HG03575 (cell line): ENCODE measurements around the gene CSPG4.
"Not testable (repeated sequence)": the region's sequence is repeated elsewhere in the genome, so short reads cannot be mapped to it uniquely, and the experiment has no call there.

Source experiments
- ATAC-seq: cut with Tn5 transposase; IDR thresholded peaks from one replicate; pipeline ENCODE4 v1.9.1; 2021; ENCODE audit not compliant: unreplicated experiment, insufficient number of reproducible peaks, low FRiP score; ENCODE audit errors: extremely low read depth

CSPG4 gene

DNA sequence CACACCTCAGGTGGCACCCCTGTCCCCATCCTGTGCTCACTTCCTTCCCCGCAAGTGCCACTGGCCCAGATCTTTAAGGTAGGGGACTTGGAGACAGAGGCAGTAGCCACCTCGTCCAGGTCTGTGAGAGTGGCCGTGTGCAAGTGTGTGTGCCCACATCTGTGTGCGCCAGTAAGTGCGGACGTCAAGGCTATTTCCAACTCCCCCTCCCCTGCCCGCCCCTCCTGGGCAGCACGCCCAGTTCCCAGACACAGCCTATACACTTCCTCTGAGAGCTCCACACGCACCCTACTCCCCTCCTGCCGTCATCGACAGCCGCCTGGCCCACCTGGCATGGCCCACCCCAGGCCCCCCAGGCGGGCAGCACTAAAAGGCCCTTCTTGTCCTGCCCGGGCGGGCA lies 3.2 kb downstream of the CSPG4 start:
- ATAC-seq: not testable (repeated sequence)

DNA sequence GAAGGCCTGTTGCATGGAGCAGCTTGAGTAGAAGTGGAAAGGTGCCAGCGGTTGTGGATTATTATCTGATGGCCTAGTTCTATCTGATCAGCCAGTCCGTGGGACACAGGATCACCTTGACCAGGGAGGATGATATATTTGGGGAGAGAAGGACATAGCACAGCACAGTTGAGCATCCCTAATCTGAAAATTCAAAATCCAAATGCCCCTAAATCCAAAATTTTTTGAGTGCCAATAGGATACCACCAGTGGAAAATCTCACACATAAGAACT lies 6.0 kb downstream of the CSPG4 start:
- no peak for ATAC-seq

DNA sequence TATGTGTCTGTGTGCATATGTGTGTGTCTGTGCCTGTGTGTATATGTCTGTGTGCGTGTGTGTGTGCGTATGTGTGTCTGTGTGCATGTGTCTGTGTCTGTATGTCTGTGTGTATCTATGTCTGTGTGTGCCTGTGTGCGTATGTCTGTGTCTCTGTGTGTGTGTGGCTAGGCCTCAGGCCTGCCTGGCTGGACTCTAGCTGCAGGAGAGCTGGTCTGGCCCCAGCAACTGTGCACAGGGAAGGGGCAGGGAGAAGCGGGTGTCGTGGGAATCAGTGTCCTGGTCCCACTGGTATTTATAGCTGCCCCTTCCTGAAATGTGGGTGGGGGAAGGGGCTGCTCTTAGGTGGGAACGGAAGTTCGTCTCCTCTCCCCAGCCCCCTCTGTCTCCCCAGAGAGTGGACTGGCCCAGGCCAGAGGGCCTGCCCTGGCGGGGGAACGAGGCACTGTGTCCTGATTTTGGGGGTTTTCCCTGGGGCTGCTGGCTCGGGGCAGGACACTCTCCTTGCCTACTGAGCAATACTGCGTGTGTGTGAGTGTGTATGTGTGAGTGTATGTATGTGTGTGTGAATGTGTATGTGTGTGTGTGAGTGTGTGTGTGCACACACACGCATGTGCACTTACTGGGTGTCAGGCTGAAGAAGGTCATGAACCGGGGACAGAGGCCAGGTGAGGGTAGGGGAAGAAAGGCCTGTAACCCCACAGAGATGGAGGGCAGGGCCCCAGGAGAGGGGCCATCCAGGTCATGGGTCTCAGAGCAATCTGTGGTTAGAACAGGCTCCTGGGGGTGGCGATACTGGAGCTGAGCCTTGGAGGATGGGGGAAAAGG lies 6.6 kb downstream of the CSPG4 start:
- no peak for ATAC-seq

DNA sequence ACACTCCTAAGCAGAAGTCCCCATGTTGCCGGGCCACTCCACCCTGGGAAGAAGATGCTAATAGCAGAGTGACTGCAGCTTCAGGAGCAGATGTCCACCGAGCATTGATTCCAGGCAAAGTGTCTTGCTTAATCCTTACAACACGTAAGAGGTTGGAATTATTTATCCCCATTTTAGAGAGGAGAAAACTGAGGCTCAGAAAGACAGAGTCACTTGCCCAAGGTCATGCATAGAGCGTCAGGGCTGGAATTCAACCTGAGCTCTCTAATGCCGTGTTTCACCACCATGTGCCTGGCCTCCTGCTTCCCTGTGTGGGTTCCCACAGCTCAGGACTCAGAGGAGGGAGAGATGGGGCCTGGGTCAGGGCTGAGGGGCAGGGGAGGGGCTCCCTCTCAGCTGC lies 7.3 kb downstream of the CSPG4 start:
- ATAC-seq: not testable (repeated sequence)

DNA sequence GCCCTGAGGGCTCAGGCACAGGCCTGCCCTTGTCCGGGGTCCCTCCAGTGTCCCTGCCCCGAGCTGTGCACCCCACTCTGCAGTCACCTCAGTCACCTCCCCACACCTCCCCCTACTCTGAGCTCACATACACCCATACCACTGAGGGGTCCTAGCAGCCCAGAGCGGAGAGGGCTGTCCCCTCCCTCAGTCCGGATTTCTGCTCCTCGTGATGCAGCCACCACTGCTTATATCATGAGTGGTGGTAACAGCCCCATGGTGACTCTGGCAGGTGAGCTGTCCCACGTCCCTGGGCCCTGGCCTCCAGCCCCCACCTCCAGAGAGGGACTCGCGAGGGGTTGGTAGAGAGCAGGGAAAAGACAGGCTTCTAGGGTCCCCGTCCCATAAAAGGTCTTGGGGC lies 8.0 kb downstream of the CSPG4 start:
- no peak for ATAC-seq

DNA sequence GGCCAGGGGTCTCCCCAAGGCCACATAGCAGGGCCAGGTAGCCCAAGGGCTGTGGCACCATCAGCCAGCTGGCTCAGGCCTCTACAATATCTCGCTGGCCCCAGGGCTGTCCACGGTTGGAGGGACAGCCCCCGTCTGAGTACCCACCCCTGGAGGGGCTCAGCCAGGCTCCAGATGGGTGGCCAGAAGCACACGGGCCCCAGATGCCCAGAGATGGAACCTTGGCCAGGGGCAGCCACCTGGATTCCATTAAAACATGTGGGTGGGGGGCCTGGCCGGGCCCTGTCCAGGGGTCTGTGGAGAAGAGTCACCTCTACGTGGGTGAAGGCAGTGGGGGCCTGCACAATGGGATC lies 8.4 kb downstream of the CSPG4 start:
- no peak for ATAC-seq

DNA sequence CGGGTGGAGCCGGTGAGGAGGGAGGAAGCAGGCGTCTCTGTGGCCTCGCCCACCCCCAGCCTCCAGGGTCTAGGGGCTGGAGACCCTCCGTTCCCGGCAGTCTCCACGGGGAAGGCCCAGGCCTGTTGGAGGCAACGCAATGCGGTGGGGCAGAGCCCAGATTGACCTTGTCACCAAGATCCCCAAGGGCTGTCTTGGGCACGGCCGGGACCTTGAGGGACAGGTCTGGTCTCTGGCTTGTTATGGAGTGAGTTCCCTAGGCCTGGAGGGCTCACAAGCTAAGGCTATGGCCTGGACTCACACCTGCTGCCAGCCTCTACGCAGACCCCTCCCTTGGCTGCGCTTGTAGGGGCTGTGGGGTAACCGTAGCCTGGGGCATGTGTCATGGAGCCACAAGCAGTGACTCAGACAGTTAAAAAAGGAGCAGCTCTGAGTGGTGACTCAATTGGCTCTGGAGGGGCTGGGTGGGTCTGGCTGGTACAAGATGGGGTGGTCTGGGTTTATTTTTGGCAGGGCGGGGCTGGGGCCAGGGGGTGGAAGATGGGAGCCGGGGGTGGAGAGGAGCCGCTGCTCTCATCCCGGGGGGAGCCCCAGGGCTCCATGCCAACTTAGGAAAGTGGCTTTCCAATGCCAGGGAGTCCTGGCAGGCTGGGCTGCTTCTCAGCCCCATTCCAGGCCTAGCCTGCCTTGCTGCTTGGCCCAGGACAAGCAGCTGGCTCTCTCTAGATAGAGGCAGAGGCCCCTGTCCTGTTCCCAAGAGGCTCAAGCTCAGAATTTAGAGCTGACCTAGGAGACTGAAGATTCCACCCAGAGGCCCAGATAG lies 9.0 kb downstream of the CSPG4 start:
- ATAC-seq: not testable (repeated sequence)

DNA sequence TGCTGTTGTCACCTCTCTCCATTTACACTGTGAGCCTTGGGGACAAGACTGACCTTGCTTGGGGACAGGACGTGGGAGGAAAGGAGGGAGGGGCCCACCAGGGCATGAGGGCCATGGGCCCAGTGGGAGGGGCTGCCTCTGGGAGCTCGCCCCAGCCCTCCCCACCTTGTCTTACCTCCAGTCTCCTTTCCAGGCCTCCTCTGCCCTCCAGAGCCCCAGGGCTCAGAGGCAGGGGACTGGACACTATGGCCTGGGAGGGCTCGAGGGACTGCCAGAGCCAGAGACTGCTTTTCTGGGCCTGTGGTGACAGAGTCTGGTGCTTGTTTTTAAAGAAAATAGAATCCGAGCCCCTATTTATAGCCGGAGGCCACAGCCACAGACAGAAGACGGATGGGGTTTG lies 10.2 kb downstream of the CSPG4 start:
- ATAC-seq: no peak

DNA sequence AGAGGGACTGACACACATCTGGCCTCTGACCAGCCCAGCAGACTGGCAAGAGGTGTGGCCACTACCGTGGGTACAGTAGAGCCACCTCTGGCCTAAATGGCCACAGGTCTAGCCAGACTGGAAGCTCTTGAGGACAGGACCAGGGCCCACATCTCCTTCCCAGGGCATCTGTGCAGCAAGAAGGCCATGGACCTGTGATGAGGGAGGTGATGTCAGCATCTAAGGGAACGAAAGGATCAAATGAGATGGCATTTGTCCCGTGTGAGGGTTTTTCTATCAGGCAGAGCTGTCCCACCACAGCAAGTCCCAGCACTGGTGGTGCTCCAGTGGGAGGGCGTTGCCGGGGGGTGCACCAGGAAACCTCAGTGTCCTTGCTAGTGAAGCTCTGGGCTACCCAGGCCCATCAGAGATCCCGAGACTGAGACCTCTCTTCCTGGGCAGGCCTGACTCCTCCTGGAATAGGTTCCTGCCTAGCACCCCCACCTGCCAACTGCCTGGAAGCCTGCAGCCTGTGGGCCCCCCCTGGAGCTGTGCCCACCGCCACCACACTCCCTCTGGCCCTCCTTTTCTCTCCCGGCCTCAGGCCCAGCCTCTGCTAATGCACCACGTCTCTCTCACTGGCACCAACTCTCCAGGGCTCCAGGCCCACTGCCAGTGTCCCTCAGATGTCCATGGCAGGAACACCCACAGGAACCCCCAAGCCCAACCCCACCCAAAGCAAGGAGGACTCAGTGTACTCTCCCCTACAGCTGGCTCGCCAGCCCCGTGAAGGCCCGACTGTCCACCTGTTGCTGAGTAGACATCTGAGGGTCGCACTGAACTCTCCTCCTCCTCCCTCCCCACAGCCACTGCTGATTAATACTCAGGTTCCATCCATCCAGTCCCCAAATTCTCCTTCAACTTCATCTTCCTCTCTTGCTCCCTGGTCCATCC lies 11.3 kb downstream of the CSPG4 start:
- ATAC-seq: not testable (repeated sequence)

DNA sequence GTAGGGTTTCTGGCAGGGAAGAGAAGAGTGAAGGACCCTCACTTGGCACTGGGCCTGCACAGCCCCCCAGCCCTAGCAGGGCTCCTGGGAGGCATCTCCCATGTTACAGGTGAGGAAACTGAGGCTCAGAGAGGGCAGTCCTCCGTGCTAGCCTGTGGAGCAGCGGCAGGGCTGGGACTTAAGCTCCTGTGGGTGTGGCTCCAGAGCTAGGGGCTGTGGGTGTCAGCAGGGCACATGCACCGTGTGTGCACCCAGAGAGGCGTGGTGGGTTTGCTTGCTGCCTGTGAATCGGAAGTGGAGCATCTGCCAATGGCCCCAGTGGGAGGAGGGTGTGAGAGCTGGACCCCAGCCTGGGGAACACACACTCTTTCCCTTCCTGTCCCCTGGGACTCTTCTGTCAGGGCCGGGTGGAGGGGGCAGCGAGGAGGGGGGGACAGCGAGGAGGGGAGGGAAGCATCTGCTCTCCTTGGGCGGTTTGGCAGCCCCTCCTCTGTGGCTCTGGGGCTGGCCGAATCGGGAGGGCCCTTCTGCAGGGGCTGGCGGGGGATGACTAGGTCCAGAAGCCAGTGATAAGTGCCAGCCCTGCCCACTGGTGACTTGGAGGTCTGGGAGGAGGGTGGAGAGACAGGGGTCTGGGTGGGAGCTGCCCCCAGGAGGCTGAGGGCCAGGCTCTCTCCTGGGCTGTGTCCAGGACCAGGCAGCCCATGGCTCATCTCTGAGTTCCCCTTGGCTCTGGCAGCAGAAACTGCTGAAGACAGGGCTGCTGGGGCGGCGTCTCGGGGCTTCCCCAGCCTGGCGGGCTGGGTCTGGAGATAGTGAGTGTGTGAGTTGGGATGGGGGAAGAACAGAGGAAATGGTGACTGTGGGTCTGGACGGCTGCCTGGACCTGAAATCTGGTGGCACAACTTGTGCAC lies 12.4 kb downstream of the CSPG4 start:
- ATAC-seq: not testable (repeated sequence)

DNA sequence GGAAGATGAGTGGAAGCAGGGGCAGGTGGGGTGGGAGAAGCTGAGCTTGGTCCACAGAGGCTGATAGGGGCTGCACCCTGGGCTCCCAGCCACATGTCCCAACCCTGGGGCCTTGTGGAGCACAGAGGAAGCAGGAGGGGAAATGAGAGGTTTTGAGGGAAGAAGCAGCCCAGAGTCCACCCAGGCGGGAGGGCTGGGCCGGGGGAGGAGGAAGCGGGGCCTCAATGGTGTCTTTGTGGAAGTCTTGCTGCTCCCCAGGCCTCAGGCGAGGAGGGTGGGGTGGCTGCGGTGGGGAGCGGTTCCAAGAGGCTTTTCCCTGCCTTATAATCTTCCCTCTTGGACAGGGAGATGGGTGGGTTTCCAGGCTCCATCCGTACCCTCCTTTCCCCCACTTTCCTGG lies 13.1 kb downstream of the CSPG4 start:
- ATAC-seq: not testable (repeated sequence)

DNA sequence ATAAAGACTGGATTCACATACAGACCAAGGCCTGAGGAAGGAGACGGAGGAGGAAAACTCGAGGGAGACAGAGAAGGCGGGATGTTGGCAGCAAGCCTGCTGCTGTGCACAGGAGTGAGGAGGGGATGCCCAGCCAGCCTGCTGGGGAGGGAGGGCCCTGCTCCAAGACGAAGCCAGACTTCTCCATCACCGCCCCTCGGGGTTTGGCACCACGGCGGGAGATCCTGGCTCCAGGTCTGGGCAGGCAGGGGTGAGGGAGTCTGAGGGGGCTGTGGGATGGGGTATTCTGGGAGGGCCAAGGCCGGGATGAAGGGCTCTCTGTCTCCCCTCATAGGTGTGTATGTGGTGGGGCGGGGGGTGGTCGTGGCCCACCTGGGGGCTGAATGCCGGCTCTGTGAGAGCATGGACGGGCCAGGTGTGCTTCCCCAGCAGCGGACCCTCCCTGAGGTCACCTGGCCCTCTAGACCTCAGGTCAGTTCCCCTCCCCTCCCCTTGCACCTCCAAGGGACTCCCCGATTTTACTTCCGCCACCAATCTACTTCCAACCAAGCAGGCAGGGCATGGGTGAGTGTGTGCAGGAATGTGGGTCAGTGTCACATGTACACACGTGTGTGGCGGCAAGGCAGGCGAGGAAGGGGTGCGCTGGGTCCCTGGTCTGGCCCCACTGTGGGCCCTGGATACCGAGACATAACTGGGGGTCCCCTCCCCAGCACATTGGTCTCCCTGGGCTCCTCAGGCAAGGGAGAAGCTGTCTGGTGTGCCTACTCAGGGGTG lies 14.5 kb downstream of the CSPG4 start:
- not testable (repeated sequence) for ATAC-seq

DNA sequence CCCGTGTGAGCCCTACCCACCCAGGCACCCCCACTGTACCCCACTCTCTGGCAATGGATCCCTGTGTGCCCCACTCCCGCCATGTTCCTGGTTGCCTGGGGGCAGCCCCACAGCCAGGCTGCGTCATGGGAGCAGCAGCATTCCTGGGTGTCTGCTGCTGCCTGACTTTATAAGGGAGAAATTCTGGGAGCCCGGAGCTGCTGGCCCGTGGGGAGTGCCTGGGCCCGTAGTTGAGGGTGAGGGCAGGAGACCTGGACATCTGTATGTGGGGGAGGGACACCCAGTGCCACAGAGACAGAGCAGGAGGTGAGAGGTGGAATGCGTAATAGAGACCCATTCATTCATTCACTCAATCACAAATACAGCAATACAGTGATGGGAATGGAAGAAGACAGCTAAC lies 15.1 kb downstream of the CSPG4 start:
- ATAC-seq: no peak

DNA sequence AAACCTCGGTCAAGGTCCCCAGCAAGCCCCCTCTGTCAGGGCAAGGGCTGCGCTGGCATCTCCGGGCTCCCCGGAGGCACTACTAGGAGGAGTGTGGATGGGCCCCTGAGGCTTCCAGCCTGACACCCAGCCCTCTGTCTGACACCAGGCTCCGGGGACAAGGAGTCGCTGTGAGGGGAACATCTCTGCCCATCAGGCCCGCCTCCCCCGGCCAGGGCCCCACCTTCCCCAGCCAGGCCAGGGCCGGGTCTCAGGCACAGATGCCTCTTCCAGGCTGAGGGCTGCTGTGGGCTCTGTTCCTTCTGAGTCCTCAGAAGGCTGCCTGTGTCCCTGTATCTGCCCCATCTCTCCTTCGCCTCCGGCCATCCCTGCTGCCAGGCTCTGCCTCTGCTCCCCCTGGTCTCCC lies 15.8 kb downstream of the CSPG4 start:
- ATAC-seq: no peak

DNA sequence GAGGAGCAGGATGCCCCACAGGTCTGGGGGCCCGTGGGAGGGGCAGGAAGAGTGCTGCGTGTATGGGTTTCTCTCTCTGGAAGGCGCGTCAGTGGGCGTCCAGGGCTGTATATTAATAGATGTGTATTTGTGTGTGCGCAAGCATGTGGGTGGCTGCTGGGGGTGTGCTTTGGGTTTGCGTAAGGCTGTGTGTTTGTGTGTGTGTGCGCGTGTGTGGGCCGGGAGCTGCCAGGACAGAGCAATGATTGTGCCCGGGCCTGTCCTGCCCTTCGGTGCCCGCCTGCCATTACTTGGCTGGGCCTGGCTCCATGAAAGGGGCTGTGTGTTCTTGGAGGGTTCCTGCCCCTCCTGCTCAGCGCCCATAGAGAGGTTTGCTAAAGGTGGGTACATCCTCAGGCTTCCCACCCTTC lies 16.3 kb downstream of the CSPG4 start:
- ATAC-seq: no peak

DNA sequence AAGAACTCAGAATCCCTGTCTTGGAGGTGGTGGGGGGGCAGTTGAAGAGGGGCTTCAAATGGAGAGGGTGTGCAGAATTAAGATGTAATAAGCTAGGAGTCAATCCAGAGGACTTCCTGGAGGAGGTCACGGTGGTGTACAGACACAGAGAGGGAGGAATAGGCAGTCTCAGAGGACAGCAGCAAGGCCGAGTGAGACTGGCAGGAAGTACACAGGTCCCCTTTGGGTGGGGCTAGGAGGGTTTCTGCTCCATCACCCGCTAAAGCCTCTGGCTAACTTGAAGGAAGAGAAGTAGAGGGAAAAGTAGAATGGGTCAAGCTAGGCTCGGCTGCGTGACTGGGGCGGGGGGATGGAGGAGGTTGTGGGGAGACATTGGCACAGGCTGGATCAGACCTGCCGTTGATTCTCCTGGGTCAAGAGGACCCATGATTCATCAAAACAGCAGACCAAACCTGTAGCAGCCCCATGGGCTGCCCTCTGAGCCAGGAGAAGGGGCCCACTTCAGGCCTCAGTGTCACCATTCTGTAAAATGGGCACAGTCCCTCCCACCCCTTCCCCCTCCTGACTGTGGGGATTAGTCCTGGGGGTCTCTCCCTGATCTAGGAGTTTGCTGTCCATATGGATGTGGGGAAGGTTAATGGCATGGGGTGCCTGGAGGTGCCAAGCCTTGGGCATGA lies 16.9 kb downstream of the CSPG4 start:
- ATAC-seq: no peak

DNA sequence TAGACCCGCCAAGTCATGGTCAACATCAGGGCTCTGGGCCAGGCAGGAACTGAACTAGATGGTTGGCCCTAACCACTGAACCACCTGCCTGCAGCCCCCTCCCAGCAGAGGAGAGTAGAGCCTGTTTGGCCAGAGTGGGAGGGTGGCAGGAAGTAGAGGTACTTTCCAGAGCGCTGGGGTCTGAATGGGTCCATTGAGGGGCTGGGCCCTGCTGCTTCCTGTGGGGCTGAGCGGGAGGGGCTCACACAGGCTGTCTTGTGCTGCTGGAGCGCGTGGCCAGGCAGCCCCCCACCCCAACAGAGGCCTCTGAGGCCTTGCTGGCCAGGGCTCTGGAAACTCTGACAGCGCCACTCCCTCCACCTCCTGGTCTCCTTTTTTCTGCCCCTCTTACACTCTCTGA lies 17.4 kb downstream of the CSPG4 start:
- ATAC-seq: no peak
